Testis (tissue), 3 donors: ENCODE data around the gene CDK6. TPM values are rescaled to one million over a fixed set of nuclear protein-coding genes. Genes with fewer than 3 reads are reported as not detected.
"Not testable (repeated sequence)": the region's sequence is repeated elsewhere in the genome, so short reads cannot be mapped to it uniquely, and the experiment has no call there.

ENCODE experiments used
- DNase-seq: peaks from one replicate; pipeline ENCODE4 v3.0.0-alpha.2; 2019
- H3K27ac ChIP-seq, 2 donors: fragments of 200-600 bp; sonication (generic); one replicate each; pipeline ENCODE4 v1.5.1; 2019
- H3K27me3 ChIP-seq: fragments of 200-600 bp; sonication (generic); one replicate; pipeline ENCODE4 v1.5.1; 2019
- H3K36me3 ChIP-seq: fragments of 200-600 bp; sonication (generic); one replicate; pipeline ENCODE4 v1.5.1; 2017; ENCODE audit warnings: low read depth; ENCODE audit errors: missing control alignments
- H3K4me1 ChIP-seq: fragments of 200-600 bp; sonication (generic); one replicate; pipeline ENCODE4 v1.5.1; 2019
- H3K4me3 ChIP-seq, 2 donors: fragments of 200-600 bp; sonication (generic); one replicate each; pipeline ENCODE4 v1.5.1; 2017 to 2019
- H3K9me3 ChIP-seq: fragments of 200-600 bp; sonication (generic); one replicate; pipeline ENCODE4 v1.5.1; 2017
- CTCF ChIP-seq, 3 experiments: fragments of 450-650 bp in 2 of 3; fragments of 200-600 bp in 1 of 3; sonication (generic) in 1 of 3; IDR thresholded peaks; one replicate each; pipeline ENCODE4 v1.5.1; 2016 to 2019; ENCODE audit warnings: antibody characterized with exemption in 3 of 3, mild to moderate bottlenecking in 2 of 3, moderate library complexity in 1 of 3
- POLR2A ChIP-seq: fragments of 450-650 bp; IDR thresholded peaks from one replicate; pipeline ENCODE4 v1.6.1; 2017; ENCODE audit warnings: antibody characterized with exemption, mild to moderate bottlenecking, moderate library complexity
- WGBS, 2 donors: methylation state at CpG; one replicate each; pipeline ENCODE4 v1.1.5; 2018; 5-methylcytosine and 5-hydroxymethylcytosine counted together
- intact Hi-C: fragments of 100-400 bp; cut with DNase I; formaldehyde crosslinking; loops from one replicate; pipeline ENCODE4 v1.15.1; 2023; ENCODE audit warnings: low total_unique reads
- polyA plus RNA-seq: library from polyadenylated mRNA; stranded (reverse); fragments of 350-450 nt; fragmentation: Illumina TruSeq; extraction: RNeasy Lipid Tissue Mini Kit (QIAGEN cat#74804); gene quantifications from one replicate; pipeline ENCODE4 v1.2.3, GENCODE V29; 2014; ENCODE audit warnings: low read depth, low replicate concordance; ENCODE audit not compliant: insufficient read depth
- total RNA-seq, 2 donors: library from RNA; depleted of rRNA; stranded (reverse); fragments of >200 nt; gene quantifications; one replicate each; pipeline ENCODE4 v1.2.3, GENCODE V29; 2016

CDK6 gene
- total and polyA plus RNA-seq, 3 donors from 2014 or later: 21.1 to 31.6 (median 22.8) TPM

DNA sequence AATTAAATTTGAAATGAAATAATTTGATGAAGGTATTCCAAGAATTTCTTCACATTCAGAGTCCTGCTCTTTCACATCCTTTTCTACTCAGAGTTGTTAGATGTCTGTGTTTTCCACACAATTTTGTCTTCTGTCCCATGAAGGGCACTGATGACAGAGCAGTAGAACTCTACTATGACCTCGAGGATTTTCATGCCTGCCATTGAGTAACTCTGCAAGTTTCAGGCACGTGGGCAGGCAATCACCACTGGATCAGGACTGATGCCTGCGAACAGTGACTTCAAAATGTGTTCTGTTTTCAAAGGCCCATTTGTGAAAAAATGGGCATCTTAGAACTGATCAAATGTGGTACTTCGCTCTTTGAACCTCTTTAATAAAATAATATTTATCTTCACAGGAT is 91.1 kb downstream of the CDK6 start:
- DNase-seq: no peak
- no peaks in the 10 kb centered on the region for H3K9me3 ChIP-seq
- no peak overlapping the region for H3K27ac ChIP-seq
- H3K4me1 ChIP-seq: no peaks in the 10 kb centered on the region
- no peaks in the 10 kb centered on the region for H3K27me3 ChIP-seq
- H3K4me3 ChIP-seq: no peak overlapping the region
- intact Hi-C loops: no loop called here
- no peaks in the 10 kb centered on the region for H3K36me3 ChIP-seq
- WGBS, 2 donors: 87 to 91% methylated on average over 4 of the region's 4 CpGs
- no peak for TF ChIP-seq POLR2A
- TF ChIP-seq CTCF (IDR thresholded peaks at IDR 0.05): no peak

DNA sequence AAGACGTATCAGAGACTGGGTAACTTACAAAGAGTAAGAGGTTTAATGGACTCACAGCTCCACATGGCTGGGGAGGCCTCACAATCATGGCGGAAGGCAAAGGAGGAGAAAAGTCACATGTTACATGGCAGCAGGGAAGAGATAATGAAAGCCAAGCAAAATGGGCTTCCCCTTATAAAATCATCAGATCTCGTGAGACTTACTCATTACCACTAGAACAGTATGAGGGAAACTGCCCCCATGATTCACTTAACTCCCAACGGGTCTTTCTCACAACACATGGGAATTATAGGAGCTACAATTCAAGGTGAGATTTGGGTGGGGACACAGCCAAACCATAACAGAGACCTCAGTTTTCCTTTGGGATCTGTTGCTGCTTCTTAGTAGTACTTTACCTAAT is 92.2 kb downstream of the CDK6 start:
- H3K4me3 ChIP-seq, DNase-seq, H3K9me3 ChIP-seq, H3K4me1 ChIP-seq, H3K27me3 ChIP-seq, H3K27ac ChIP-seq, intact Hi-C loops, H3K36me3 ChIP-seq: not testable (repeated sequence)
- WGBS, 2 donors: 88 to 93% methylated on average over 4 of the region's 4 CpGs

DNA sequence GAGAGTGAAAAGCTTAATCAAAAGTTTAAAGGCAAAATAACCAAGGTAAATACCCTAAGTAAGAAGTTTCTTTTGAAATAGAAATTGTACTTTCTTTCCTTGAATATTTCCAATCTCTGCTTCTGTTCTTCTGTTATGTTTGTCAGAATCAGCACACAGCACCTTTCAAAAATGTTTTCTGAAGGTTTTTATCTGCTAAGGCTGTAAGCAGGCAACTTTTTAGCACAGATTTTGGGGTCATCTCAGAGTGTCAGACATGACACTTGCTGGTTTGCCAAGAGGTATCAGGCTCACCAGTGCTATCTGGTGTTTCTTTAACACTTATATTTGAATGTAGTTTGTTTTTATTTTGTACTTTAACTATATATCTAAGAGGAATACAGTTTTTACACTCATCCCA is 94.2 kb downstream of the CDK6 start:
- Histone ChIP-seq H3K27me3 (no peaks in the 10 kb centered on the region), H3K36me3 (no peaks in the 10 kb centered on the region), H3K9me3 (no peaks in the 10 kb centered on the region), H3K4me3 (no peak overlapping the region), H3K4me1 (no peaks in the 10 kb centered on the region), H3K27ac (no peak overlapping the region)
- TF ChIP-seq CTCF (IDR thresholded peaks at IDR 0.05) (no peak), POLR2A (no peak)
- intact Hi-C loops: no loop called here
- DNase-seq: no peak

- 80 to 83% methylated on average over 6 of the region's 6 CpGs for WGBS, 2 donors
- intact Hi-C loops: no loop called here
These were observed 95.7 kb downstream of the CDK6 start for GRCh38 chr7:92740700-92741126.

DNA sequence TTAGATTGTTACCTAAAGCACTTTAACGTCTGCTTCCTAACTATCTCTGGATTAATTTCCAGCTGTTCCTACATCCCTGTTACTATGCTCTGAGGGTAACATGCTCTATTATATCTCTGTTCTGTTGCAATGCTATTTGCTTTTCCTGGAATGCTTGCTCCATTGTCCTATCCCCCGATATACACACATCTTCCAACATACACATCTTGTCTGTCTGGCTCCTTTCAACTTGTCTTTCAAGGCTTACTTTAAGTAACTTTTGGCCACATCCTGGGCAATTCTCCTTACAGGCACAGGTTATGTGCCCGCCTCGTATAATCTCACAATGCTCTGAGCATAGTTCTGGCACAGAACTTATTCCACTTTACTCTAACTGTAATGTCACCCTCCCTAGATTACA is 96.2 kb downstream of the CDK6 start:
- Histone ChIP-seq H3K9me3 (no peaks in the 10 kb centered on the region), H3K4me1 (no peaks in the 10 kb centered on the region), H3K36me3 (no peaks in the 10 kb centered on the region), H3K27ac (no peak overlapping the region), H3K4me3 (no peak overlapping the region), H3K27me3 (no peaks in the 10 kb centered on the region)
- 82 to 91% methylated on average over 4 of the region's 4 CpGs for WGBS, 2 donors
- TF ChIP-seq POLR2A: no peak
- no peak for TF ChIP-seq CTCF (IDR thresholded peaks at IDR 0.05)
- DNase-seq: no peak
- intact Hi-C loops: no loop called here

More at GRCh38 chr7:92740700-92741126, 95.7 kb downstream of the CDK6 start:
- H3K27me3 ChIP-seq: no peaks in the 10 kb centered on the region
- no peaks in the 10 kb centered on the region for H3K9me3 ChIP-seq
- TF ChIP-seq POLR2A (no peak), CTCF (IDR thresholded peaks at IDR 0.05) (no peak)
- no peak overlapping the region for H3K27ac ChIP-seq
- no peak overlapping the region for H3K4me3 ChIP-seq
- no peaks in the 10 kb centered on the region for H3K4me1 ChIP-seq
- no peaks in the 10 kb centered on the region for H3K36me3 ChIP-seq
- no peak for DNase-seq
